Measurements from ENCODE around the gene STAC2.

The STAC2 gene

DNA sequence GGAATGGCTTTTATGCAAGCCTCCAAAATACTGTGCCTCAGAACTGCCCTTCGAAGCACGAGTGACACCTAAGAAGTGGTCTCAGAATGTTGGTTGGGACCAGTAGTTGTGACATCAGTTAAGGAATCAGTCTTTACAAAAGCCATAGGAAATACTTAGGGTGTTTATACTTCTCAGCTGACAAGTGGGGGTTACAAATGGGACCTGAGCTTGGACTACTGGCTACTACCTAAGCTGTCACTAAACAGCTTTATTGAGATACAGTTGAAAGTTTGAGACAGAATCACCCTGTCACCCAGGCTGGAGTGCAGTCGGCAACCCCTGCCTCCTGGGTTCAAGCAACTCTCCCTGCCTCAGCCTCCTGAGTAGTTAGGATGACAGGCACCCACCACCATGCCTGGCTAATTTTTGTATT is 20.6 kb downstream of the STAC2 start:
- H3K36me3 ChIP-seq (ENCODE audit: low read length) = peaks cover 28% of the 10 kb centered on the region
- peaks cover 59% of the 10 kb centered on the region for H3F3A ChIP-seq (ENCODE audit: insufficient read depth)
- peaks cover 6% of the 10 kb centered on the region; the same call in 1 of the 2 replicates for H4K20me1 ChIP-seq (ENCODE audit: low read depth, low read length)
- no peak overlapping the region for H2AFZ ChIP-seq (ENCODE audit: low read depth, low read length, severe bottlenecking)
- no peak overlapping the region for H3K27ac ChIP-seq (ENCODE audit: low read depth, low read length)
- TF ChIP-seq, protein P1, sequence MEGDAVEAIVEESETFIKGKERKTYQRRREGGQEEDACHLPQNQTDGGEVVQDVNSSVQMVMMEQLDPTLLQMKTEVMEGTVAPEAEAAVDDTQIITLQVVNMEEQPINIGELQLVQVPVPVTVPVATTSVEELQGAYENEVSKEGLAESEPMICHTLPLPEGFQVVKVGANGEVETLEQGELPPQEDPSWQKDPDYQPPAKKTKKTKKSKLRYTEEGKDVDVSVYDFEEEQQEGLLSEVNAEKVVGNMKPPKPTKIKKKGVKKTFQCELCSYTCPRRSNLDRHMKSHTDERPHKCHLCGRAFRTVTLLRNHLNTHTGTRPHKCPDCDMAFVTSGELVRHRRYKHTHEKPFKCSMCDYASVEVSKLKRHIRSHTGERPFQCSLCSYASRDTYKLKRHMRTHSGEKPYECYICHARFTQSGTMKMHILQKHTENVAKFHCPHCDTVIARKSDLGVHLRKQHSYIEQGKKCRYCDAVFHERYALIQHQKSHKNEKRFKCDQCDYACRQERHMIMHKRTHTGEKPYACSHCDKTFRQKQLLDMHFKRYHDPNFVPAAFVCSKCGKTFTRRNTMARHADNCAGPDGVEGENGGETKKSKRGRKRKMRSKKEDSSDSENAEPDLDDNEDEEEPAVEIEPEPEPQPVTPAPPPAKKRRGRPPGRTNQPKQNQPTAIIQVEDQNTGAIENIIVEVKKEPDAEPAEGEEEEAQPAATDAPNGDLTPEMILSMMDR (IDR thresholded peaks at IDR 0.05; ENCODE audit: insufficient read depth, low read length, poor library complexity, severe bottlenecking) = no peak
- TF ChIP-seq EZH2phosphoT487 (conservative IDR thresholded peaks at IDR 0.05; ENCODE audit: low read length) = no peak
- H3K79me2 ChIP-seq (ENCODE audit: insufficient read depth, low read length) = peaks cover 25% of the 10 kb centered on the region
- H3K4me2 ChIP-seq (ENCODE audit: low read depth, low read length, poor library complexity, severe bottlenecking) = no peak overlapping the region
- H3K27me3 ChIP-seq (ENCODE audit: low read length) = no peaks in the 10 kb centered on the region
- H3K9me3 ChIP-seq (ENCODE audit: insufficient read depth, low read length) = no peaks in the 10 kb centered on the region
- H3K9ac ChIP-seq (ENCODE audit: low read length) = no peak overlapping the region
- no peaks in the 10 kb centered on the region for H3K9me2 ChIP-seq (replicated peaks; ENCODE audit: insufficient read depth, low read length)
- no peak overlapping the region for H3K4me3 ChIP-seq (ENCODE audit: insufficient read depth, low read length, poor library complexity, severe bottlenecking)

DNA sequence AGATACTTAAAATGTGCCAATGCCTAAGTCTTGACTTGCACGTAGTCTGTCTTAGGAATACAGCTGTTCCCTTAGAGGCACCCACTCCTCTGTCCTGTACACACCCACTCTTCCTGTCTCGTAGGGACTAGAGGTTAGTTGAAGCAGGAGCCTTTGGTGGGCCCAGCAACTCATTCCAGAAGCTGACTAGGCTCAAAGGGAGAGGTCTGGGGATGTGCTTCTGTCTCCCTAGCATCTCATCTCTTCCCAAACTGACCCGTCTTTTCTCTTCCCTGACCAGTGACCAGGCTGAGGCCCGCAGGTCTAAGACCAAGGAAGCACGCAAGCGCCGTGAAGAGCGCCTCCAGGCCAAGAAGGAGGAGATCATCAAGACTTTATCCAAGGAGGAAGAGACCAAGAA is 21.5 kb downstream of the STAC2 start:
- Histone ChIP-seq H3K4me3 (ENCODE audit: insufficient read depth, low read length, poor library complexity, severe bottlenecking) (no peak overlapping the region), H4K20me1 (ENCODE audit: low read depth, low read length) (peaks cover 6% of the 10 kb centered on the region; the same call in 1 of the 2 replicates), H3K27me3 (ENCODE audit: low read length) (no peaks in the 10 kb centered on the region), H3K9me2 (replicated peaks; ENCODE audit: insufficient read depth, low read length) (no peaks in the 10 kb centered on the region), H3K9me3 (ENCODE audit: insufficient read depth, low read length) (no peaks in the 10 kb centered on the region), H3K27ac (ENCODE audit: low read depth, low read length) (no peak overlapping the region), H2AFZ (ENCODE audit: low read depth, low read length, severe bottlenecking) (no peak overlapping the region), H3F3A (ENCODE audit: insufficient read depth) (peaks cover 62% of the 10 kb centered on the region), H3K79me2 (ENCODE audit: insufficient read depth, low read length) (peaks cover 26% of the 10 kb centered on the region), H3K9ac (ENCODE audit: low read length) (no peak overlapping the region), H3K36me3 (ENCODE audit: low read length) (peaks cover 28% of the 10 kb centered on the region), H3K4me2 (ENCODE audit: low read depth, low read length, poor library complexity, severe bottlenecking) (no peak overlapping the region)
- TF ChIP-seq EZH2phosphoT487 (conservative IDR thresholded peaks at IDR 0.05; ENCODE audit: low read length) = no peak
- TF ChIP-seq, protein P1 (IDR thresholded peaks at IDR 0.05; ENCODE audit: insufficient read depth, low read length, poor library complexity, severe bottlenecking) = no peak

DNA sequence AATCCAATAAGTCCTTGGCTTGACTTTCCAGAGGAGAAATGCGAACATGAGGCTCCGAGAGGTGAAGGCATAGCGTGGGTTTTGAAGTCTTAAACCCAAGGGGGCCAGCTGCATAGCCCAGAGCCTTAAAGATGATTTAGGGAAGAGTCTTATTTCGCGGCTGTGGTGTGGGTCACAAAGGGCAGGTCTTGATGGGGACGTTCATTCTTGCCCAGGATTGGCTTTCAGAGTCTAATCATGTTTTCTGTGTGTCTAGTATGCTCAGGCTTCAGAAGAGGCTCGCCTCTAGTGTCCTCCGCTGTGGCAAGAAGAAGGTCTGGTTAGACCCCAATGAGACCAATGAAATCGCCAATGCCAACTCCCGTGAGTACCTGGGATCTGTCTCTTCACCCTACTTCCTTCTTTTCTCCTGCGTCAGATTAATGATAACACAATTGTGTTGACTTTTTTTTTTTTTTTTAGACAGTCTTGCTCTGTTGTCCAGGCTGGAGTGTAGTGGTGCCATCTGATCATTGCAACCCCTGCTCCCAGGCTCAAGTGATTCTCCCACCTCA is 24.7 kb downstream of the STAC2 start:
- no peak for TF ChIP-seq EZH2phosphoT487 (conservative IDR thresholded peaks at IDR 0.05; ENCODE audit: low read length)
- TF ChIP-seq, protein P1 (IDR thresholded peaks at IDR 0.05; ENCODE audit: insufficient read depth, low read length, poor library complexity, severe bottlenecking) = no peak
- Histone ChIP-seq H3K4me2 (ENCODE audit: low read depth, low read length, poor library complexity, severe bottlenecking) (peak overlapping the region; percentile 98), H3K36me3 (ENCODE audit: low read length) (peaks cover 28% of the 10 kb centered on the region), H3K9me2 (replicated peaks; ENCODE audit: insufficient read depth, low read length) (no peaks in the 10 kb centered on the region), H3F3A (ENCODE audit: insufficient read depth) (peaks cover 65% of the 10 kb centered on the region), H3K4me3 (ENCODE audit: insufficient read depth, low read length, poor library complexity, severe bottlenecking) (peak overlapping the region; percentile 98), H4K20me1 (ENCODE audit: low read depth, low read length) (peaks cover 6% of the 10 kb centered on the region; the same call in 1 of the 2 replicates), H3K9ac (ENCODE audit: low read length) (peak overlapping the region; percentile 96), H2AFZ (ENCODE audit: low read depth, low read length, severe bottlenecking) (no peak overlapping the region), H3K9me3 (ENCODE audit: insufficient read depth, low read length) (no peaks in the 10 kb centered on the region), H3K79me2 (ENCODE audit: insufficient read depth, low read length) (peaks cover 36% of the 10 kb centered on the region), H3K27me3 (ENCODE audit: low read length) (no peaks in the 10 kb centered on the region), H3K27ac (ENCODE audit: low read depth, low read length) (peak overlapping the region; percentile 91)
